GM19035 (cell line): ENCODE results near the gene CCDC154.

Experiments used
- ATAC-seq: cut with Tn5 transposase; IDR thresholded peaks from one replicate; pipeline ENCODE4 v1.9.1; 2021; ENCODE audit not compliant: unreplicated experiment

CCDC154 gene

GRCh38 chr16:1393613-1394176, 50.7 kb downstream of the CCDC154 start:
- no peak for ATAC-seq

DNA sequence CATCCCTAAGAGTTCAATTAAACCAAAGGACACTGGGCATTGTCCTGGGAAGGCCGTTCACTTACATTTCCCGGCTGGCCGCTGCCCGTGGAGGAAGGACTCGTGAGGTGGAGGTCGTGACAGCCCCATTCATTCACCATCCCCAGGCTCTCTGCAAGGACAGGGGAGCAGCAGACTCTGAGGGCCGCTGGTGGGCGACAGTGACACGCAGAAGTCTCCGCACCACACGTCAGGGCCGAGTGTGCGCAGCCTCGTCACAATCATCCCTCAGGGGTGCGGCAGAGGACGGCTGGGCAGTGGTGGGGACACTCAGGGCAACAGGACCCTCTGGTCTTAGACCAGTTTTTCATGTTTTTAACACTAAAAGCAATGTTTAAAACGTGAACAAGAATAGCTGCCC, 51.5 kb downstream of the CCDC154 start:
- ATAC-seq: no peak

DNA sequence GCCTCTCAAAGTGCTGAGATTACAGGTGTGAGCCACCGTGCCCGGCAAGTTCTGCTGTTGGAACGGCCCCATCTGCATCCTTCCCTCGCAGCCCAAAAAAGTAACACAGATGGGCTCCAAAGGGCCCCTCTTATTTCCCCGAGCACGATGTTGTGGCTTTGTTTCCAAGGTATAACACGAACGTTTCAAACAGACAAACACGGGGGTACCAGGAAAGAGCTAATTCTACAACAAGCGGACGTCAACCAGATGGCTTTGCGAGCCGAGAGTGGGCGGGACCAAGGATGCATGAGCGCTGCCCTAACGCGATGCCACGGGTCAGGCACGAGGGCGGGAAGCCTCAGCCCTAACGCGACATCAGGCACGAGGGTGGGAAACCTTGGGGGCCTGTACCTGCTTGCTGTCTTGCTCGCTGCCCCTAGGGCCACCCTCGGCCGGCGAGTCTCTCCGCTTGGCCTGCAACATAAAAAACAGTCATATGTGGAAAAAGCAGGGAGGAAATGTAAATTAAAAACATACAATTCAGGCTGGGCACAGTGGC, 54.0 kb downstream of the CCDC154 start:
- ATAC-seq: no peak

GRCh38 chr16:1389762-1390161, 54.6 kb downstream of the CCDC154 start:
- ATAC-seq: no peak

DNA sequence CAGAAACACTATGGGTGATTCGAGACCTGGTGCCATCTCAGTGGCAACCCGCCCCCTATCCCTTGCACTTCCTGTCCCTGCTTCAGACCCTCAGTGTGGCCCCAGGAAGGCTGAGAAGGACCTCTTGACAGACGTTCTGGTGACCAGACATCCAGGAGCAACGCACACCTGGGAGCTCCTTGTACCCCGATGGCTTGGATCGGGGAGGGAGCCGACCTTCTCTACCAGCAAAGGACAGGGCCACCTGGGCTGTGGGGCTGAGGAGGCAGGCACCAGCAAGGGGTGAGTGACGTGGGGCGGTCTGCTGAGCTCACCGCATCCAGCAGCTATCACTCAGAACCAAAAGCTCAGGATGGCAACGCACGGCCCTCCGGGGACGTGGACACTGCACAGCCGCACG, 57.0 kb downstream of the CCDC154 start:
- ATAC-seq: no peak

DNA sequence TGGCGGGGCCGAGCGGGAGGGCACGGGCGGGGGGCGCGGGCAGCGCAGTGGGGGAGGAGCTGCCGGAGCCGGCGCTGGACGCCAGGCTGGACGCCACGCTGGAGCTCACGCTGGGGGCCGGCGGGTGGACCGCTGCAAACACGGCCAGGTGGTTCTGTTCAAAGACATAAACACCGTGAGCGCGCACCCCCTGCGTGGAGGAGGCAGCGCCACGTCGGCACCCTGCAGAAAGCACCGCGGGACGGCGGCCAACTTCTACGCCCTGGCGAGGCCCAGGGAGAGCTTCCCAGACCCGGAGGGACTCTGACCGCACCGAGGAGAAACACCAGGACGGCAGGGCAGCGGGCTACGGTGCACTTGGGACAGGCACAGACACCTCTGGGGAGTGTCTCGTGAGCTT, 59.1 kb downstream of the CCDC154 start:
- no peak for ATAC-seq
